ENCODE results near the gene HES1.

The HES1 gene

DNA sequence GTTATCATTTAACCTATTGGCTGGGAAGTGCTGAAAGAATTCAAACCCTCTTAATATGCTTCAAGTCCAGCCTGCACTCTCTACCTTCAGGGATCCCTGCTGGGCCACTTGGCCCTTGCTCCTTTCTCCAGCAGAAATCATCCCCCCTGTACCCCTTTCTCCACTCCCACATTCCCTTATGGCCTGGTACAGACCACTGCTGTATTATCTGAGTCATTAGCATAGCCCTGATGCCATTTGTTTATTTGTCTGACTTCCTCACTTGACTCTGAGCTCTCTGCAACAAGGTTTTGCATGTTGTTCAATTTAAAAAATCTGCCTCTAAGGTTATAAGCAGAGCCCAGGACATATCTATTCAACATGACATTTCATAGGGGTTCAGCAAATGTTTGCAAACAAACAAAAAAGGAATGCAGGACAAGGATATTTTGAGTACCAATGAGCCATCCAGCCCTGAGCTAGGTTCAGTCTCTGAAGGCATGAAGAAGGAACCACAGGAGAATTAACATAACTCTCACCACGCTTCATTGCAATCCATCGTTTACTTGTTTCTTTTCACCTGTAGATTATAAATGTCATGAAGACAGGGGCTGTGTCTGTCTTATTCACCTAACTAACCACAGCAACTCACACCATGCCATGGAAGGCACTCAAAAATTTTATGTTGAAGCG, 26.6 kb upstream of the HES1 start:
- H3K9ac ChIP-seq (ENCODE audit: low read length) = no peak overlapping the region
- H2AFZ ChIP-seq (ENCODE audit: low read depth, low read length) = no peak overlapping the region
- peaks cover 35% of the 10 kb centered on the region for H3K4me1 ChIP-seq (ENCODE audit: low read length)
- no peak overlapping the region for H3K27ac ChIP-seq (ENCODE audit: low read length)
- TF ChIP-seq, protein P1, sequence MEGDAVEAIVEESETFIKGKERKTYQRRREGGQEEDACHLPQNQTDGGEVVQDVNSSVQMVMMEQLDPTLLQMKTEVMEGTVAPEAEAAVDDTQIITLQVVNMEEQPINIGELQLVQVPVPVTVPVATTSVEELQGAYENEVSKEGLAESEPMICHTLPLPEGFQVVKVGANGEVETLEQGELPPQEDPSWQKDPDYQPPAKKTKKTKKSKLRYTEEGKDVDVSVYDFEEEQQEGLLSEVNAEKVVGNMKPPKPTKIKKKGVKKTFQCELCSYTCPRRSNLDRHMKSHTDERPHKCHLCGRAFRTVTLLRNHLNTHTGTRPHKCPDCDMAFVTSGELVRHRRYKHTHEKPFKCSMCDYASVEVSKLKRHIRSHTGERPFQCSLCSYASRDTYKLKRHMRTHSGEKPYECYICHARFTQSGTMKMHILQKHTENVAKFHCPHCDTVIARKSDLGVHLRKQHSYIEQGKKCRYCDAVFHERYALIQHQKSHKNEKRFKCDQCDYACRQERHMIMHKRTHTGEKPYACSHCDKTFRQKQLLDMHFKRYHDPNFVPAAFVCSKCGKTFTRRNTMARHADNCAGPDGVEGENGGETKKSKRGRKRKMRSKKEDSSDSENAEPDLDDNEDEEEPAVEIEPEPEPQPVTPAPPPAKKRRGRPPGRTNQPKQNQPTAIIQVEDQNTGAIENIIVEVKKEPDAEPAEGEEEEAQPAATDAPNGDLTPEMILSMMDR (IDR thresholded peaks at IDR 0.05; ENCODE audit: low read depth, low read length) = no peak
- TF ChIP-seq EZH2phosphoT487 (IDR thresholded peaks at IDR 0.05; ENCODE audit: low read depth) = no peak
- H3K4me3 ChIP-seq (ENCODE audit: low read length) = no peak overlapping the region
- H4K20me1 ChIP-seq (ENCODE audit: insufficient read depth, low read length) = no peaks in the 10 kb centered on the region
- H3K79me2 ChIP-seq (ENCODE audit: low read length) = no peaks in the 10 kb centered on the region
- H3K9me3 ChIP-seq (ENCODE audit: insufficient read depth, low read length) = no peaks in the 10 kb centered on the region
- no peak overlapping the region for H3K4me2 ChIP-seq (ENCODE audit: low read length)
- peaks cover 39% of the 10 kb centered on the region for H3K27me3 ChIP-seq (ENCODE audit: low read depth, low read length)
- H3K36me3 ChIP-seq (replicated peaks; ENCODE audit: low read depth, low read length) = no peaks in the 10 kb centered on the region

DNA sequence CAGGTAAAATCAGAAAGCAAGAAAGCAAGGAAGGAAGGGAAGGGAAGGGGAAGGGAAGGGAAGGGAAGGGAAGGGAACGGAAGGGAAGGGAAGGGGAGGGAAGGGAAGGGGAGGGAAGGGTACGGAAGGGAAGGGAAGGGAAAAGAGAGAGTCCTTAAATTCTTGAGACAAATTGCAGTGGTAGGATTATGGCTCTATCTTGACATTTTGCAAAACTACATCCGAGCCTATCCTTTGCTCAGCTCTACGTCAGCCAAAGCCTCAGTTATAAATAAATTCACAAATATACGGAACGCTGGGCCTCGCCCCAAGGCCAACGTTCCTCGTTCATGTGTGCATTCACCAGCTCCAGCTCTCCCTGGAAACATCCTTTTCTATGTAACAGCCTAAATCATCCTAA, 25.5 kb upstream of the HES1 start:
- H2AFZ ChIP-seq (ENCODE audit: low read depth, low read length) = no peak overlapping the region
- H4K20me1 ChIP-seq (ENCODE audit: insufficient read depth, low read length) = no peaks in the 10 kb centered on the region
- TF ChIP-seq, protein P1 (IDR thresholded peaks at IDR 0.05; ENCODE audit: low read depth, low read length) = no peak
- TF ChIP-seq EZH2phosphoT487 (IDR thresholded peaks at IDR 0.05; ENCODE audit: low read depth) = no peak
- no peak overlapping the region for H3K27ac ChIP-seq (ENCODE audit: low read length)
- H3K36me3 ChIP-seq (replicated peaks; ENCODE audit: low read depth, low read length) = no peaks in the 10 kb centered on the region
- H3K9me3 ChIP-seq (ENCODE audit: insufficient read depth, low read length) = no peaks in the 10 kb centered on the region
- H3K79me2 ChIP-seq (ENCODE audit: low read length) = no peaks in the 10 kb centered on the region
- peaks cover 24% of the 10 kb centered on the region for H3K4me1 ChIP-seq (ENCODE audit: low read length)
- no peak overlapping the region for H3K9ac ChIP-seq (ENCODE audit: low read length)
- no peak overlapping the region for H3K4me2 ChIP-seq (ENCODE audit: low read length)
- peaks cover 36% of the 10 kb centered on the region for H3K27me3 ChIP-seq (ENCODE audit: low read depth, low read length)
- H3K4me3 ChIP-seq (ENCODE audit: low read length) = no peak overlapping the region

DNA sequence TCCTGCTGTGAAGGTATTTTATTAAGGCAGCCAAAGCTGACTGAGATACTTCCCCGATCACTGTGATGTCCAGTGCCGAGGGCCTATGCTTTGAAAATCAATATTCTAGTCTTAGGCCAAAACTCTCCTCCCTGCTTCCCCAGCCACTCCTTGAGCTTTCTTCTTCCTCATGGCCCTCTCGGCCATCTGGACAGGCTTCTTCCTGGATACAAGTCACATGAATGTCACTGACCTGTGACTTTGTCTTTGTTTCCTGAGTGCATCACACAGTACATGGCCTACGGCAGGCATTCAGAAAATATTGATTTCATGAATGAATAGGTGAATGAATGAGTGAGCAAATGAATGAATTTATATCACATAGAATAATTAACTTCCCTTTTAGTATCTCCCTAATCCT, 24.6 kb upstream of the HES1 start:
- Histone ChIP-seq H3K4me2 (ENCODE audit: low read length) (no peak overlapping the region), H3K27me3 (ENCODE audit: low read depth, low read length) (peaks cover 27% of the 10 kb centered on the region), H3K9ac (ENCODE audit: low read length) (no peak overlapping the region), H3K4me3 (ENCODE audit: low read length) (no peak overlapping the region), H4K20me1 (ENCODE audit: insufficient read depth, low read length) (no peaks in the 10 kb centered on the region), H3K79me2 (ENCODE audit: low read length) (no peaks in the 10 kb centered on the region), H2AFZ (ENCODE audit: low read depth, low read length) (no peak overlapping the region), H3K36me3 (replicated peaks; ENCODE audit: low read depth, low read length) (no peaks in the 10 kb centered on the region), H3K27ac (ENCODE audit: low read length) (no peak overlapping the region), H3K9me3 (ENCODE audit: insufficient read depth, low read length) (no peaks in the 10 kb centered on the region), H3K4me1 (ENCODE audit: low read length) (peaks cover 16% of the 10 kb centered on the region)
- TF ChIP-seq EZH2phosphoT487 (IDR thresholded peaks at IDR 0.05; ENCODE audit: low read depth) = no peak
- TF ChIP-seq, protein P1 (IDR thresholded peaks at IDR 0.05; ENCODE audit: low read depth, low read length) = no peak

DNA sequence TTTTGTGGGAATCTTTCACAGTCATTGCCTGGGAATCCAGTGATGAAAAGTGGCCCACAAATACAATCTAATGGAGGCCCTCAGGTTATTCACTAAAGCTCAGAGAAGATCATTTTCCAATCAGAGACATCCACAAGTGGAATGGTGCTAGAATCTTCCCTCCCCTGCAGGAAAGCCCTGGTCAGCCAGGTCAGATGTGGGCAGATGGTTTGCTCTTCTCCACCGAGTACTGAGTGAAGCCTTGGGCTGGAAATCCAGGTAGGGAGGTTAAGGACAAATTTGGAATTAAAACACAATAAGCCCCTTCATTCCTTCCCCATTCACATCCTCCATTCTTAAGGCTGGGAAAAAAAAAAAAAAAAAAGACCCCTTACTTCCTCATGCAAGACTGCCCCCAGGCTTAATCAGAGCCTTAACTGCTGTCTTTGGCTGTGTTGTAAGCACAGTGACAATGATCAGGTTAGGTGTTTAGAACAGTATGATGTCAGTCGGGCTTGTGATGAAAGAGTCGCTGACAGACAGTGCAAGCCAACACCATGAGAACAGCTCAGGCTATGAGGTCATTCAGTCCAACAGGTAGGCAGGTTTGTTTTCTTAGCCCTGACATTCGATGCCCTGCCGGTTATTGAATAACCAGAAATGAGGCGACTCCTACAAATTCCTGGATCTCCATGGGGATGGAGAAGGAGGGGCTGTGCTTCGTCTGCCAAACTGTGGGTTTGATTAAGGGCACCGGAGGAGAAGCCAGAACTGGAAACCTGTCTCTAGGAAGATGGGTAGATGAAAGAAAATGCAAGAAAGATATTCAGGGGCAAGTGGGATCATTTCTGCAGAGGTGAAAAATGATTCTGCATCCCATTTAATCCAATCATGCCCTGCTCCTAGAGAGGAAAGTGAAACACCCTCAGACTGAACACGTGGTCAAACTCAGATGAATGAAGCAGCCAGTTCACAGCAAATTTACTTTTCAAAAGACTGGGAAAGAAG, 23.5 kb upstream of the HES1 start:
- H3K4me2 ChIP-seq (ENCODE audit: low read length) = no peak overlapping the region
- TF ChIP-seq EZH2phosphoT487 (IDR thresholded peaks at IDR 0.05; ENCODE audit: low read depth) = no peak
- TF ChIP-seq, protein P1 (IDR thresholded peaks at IDR 0.05; ENCODE audit: low read depth, low read length) = no peak
- no peaks in the 10 kb centered on the region for H3K9me3 ChIP-seq (ENCODE audit: insufficient read depth, low read length)
- peaks cover 7% of the 10 kb centered on the region; the same call in 1 of the 2 replicates for H3K4me1 ChIP-seq (ENCODE audit: low read length)
- H3K4me3 ChIP-seq (ENCODE audit: low read length) = no peak overlapping the region
- H3K36me3 ChIP-seq (replicated peaks; ENCODE audit: low read depth, low read length) = no peaks in the 10 kb centered on the region
- no peak overlapping the region for H3K9ac ChIP-seq (ENCODE audit: low read length)
- no peaks in the 10 kb centered on the region for H4K20me1 ChIP-seq (ENCODE audit: insufficient read depth, low read length)
- H3K27ac ChIP-seq (ENCODE audit: low read length) = no peak overlapping the region
- H3K79me2 ChIP-seq (ENCODE audit: low read length) = no peaks in the 10 kb centered on the region
- peaks cover 25% of the 10 kb centered on the region for H3K27me3 ChIP-seq (ENCODE audit: low read depth, low read length)
- H2AFZ ChIP-seq (ENCODE audit: low read depth, low read length) = no peak overlapping the region

All from OCI-LY3 (cell line).